ENCODE data around the gene CCL17.
A peak's percentile ranks its signal among the peaks of the same experiment; 100 is the strongest.
"Not testable (repeated sequence)": the region's sequence is repeated elsewhere in the genome, so short reads cannot be mapped to it uniquely, and the experiment has no call there.

CCL17 gene

GRCh38 chr16:57386381-57386951, 18.1 kb upstream of the CCL17 start:
- Mint-ChIP-seq H3K27ac (no peak overlapping the region), H3K9me3 (no peaks in the 10 kb centered on the region), H3K4me1 (ENCODE audit: low read depth) (peaks cover 35% of the 10 kb centered on the region), H3K27me3 (peaks cover 7% of the 10 kb centered on the region), H3K4me3 (no peak overlapping the region), H3K36me3 (ENCODE audit: low read depth) (no peaks in the 10 kb centered on the region)

- Mint-ChIP-seq H3K27me3 (peaks cover 11% of the 10 kb centered on the region), H3K4me3 (no peak overlapping the region), H3K27ac (no peak overlapping the region), H3K36me3 (ENCODE audit: low read depth) (no peaks in the 10 kb centered on the region), H3K9me3 (no peaks in the 10 kb centered on the region), H3K4me1 (ENCODE audit: low read depth) (peaks cover 31% of the 10 kb centered on the region)
Observed at GRCh38 chr16:57387598-57388354, 16.8 kb upstream of the CCL17 start.

- Mint-ChIP-seq H3K4me3 (no peak overlapping the region), H3K27ac (peak overlapping the region; percentile 46), H3K27me3 (peaks cover 11% of the 10 kb centered on the region), H3K36me3 (ENCODE audit: low read depth) (no peaks in the 10 kb centered on the region), H3K9me3 (no peaks in the 10 kb centered on the region), H3K4me1 (ENCODE audit: low read depth) (peaks cover 31% of the 10 kb centered on the region)
Observed at GRCh38 chr16:57388359-57389086, 16.0 kb upstream of the CCL17 start.

GRCh38 chr16:57389087-57389468, 15.5 kb upstream of the CCL17 start:
- Mint-ChIP-seq H3K4me3 (no peak overlapping the region), H3K27ac (no peak overlapping the region), H3K27me3 (peaks cover 11% of the 10 kb centered on the region), H3K4me1 (ENCODE audit: low read depth) (peaks cover 28% of the 10 kb centered on the region), H3K9me3 (no peaks in the 10 kb centered on the region), H3K36me3 (ENCODE audit: low read depth) (no peaks in the 10 kb centered on the region)

GRCh38 chr16:57390636-57391295, 13.8 kb upstream of the CCL17 start:
- Mint-ChIP-seq H3K27me3 (peaks cover 11% of the 10 kb centered on the region), H3K9me3 (no peaks in the 10 kb centered on the region), H3K27ac (no peak overlapping the region), H3K4me1 (ENCODE audit: low read depth) (peaks cover 18% of the 10 kb centered on the region), H3K36me3 (ENCODE audit: low read depth) (no peaks in the 10 kb centered on the region), H3K4me3 (no peak overlapping the region)

GRCh38 chr16:57391300-57391699, 13.3 kb upstream of the CCL17 start:
- Mint-ChIP-seq H3K27ac (no peak overlapping the region), H3K36me3 (ENCODE audit: low read depth) (no peaks in the 10 kb centered on the region), H3K9me3 (no peaks in the 10 kb centered on the region), H3K4me3 (no peak overlapping the region), H3K4me1 (ENCODE audit: low read depth) (peaks cover 17% of the 10 kb centered on the region), H3K27me3 (peaks cover 11% of the 10 kb centered on the region)

GRCh38 chr16:57391708-57392107, 12.9 kb upstream of the CCL17 start:
- Mint-ChIP-seq H3K36me3 (ENCODE audit: low read depth) (no peaks in the 10 kb centered on the region), H3K4me3 (no peak overlapping the region), H3K9me3 (no peaks in the 10 kb centered on the region), H3K4me1 (ENCODE audit: low read depth) (peaks cover 13% of the 10 kb centered on the region), H3K27me3 (peaks cover 11% of the 10 kb centered on the region), H3K27ac (no peak overlapping the region)

- H3K4me1 Mint-ChIP-seq (ENCODE audit: low read depth), result peaks cover 13% of the 10 kb centered on the region
- H3K27me3 Mint-ChIP-seq, result peaks cover 11% of the 10 kb centered on the region
- no peak overlapping the region for H3K27ac Mint-ChIP-seq
Observed at GRCh38 chr16:57392694-57393093, 11.9 kb upstream of the CCL17 start.

GRCh38 chr16:57394444-57394843, 10.1 kb upstream of the CCL17 start:
- no peak overlapping the region for H3K27ac Mint-ChIP-seq
- H3K4me3 Mint-ChIP-seq, result no peak overlapping the region
- H3K4me1 Mint-ChIP-seq (ENCODE audit: low read depth), result peaks cover 3% of the 10 kb centered on the region
- no peaks in the 10 kb centered on the region for H3K9me3 Mint-ChIP-seq
- peaks cover 8% of the 10 kb centered on the region for H3K27me3 Mint-ChIP-seq
- no peaks in the 10 kb centered on the region for H3K36me3 Mint-ChIP-seq (ENCODE audit: low read depth)

More at GRCh38 chr16:57392694-57393093, 11.9 kb upstream of the CCL17 start:
- no peaks in the 10 kb centered on the region for H3K9me3 Mint-ChIP-seq
- no peak overlapping the region for H3K4me3 Mint-ChIP-seq
- H3K36me3 Mint-ChIP-seq (ENCODE audit: low read depth), result no peaks in the 10 kb centered on the region

GRCh38 chr16:57395026-57395425, 9.5 kb upstream of the CCL17 start:
- peaks cover 8% of the 10 kb centered on the region for H3K27me3 Mint-ChIP-seq
- peaks cover 3% of the 10 kb centered on the region for H3K4me1 Mint-ChIP-seq (ENCODE audit: low read depth)
- no peak overlapping the region for H3K27ac Mint-ChIP-seq
- no peaks in the 10 kb centered on the region for H3K36me3 Mint-ChIP-seq (ENCODE audit: low read depth)
- H3K4me3 Mint-ChIP-seq, result no peak overlapping the region
- H3K9me3 Mint-ChIP-seq, result no peaks in the 10 kb centered on the region

GRCh38 chr16:57396786-57397185, 7.8 kb upstream of the CCL17 start:
- H3K4me3 Mint-ChIP-seq, result no peak overlapping the region
- H3K9me3 Mint-ChIP-seq, result no peaks in the 10 kb centered on the region
- H3K4me1 Mint-ChIP-seq (ENCODE audit: low read depth), result no peaks in the 10 kb centered on the region
- no peak overlapping the region for H3K27ac Mint-ChIP-seq
- no peaks in the 10 kb centered on the region for H3K36me3 Mint-ChIP-seq (ENCODE audit: low read depth)
- peaks cover 4% of the 10 kb centered on the region for H3K27me3 Mint-ChIP-seq

- not testable (repeated sequence) for H3K27me3 Mint-ChIP-seq; H3K36me3 Mint-ChIP-seq (ENCODE audit: low read depth); H3K27ac Mint-ChIP-seq; H3K9me3 Mint-ChIP-seq; H3K4me1 Mint-ChIP-seq (ENCODE audit: low read depth); H3K4me3 Mint-ChIP-seq
Observed at GRCh38 chr16:57397493-57397892, 7.1 kb upstream of the CCL17 start.

GRCh38 chr16:57401943-57402640, 2.5 kb upstream of the CCL17 start:
- Mint-ChIP-seq H3K36me3 (ENCODE audit: low read depth) (no peaks in the 10 kb centered on the region), H3K27me3 (no peaks in the 10 kb centered on the region), H3K9me3 (no peaks in the 10 kb centered on the region), H3K4me1 (ENCODE audit: low read depth) (peaks cover 10% of the 10 kb centered on the region), H3K4me3 (no peak overlapping the region), H3K27ac (no peak overlapping the region)

GRCh38 chr16:57405097-57405496, 530 bp downstream of the CCL17 start:
- H3K36me3 Mint-ChIP-seq (ENCODE audit: low read depth), result no peaks in the 10 kb centered on the region
- H3K27ac Mint-ChIP-seq, result no peak overlapping the region

More at GRCh38 chr16:57405097-57405496, 530 bp downstream of the CCL17 start:
- Mint-ChIP-seq H3K4me3 (no peak overlapping the region), H3K4me1 (ENCODE audit: low read depth) (peaks cover 10% of the 10 kb centered on the region), H3K9me3 (no peaks in the 10 kb centered on the region), H3K27me3 (no peaks in the 10 kb centered on the region)
